IMR-90 (cell line): ENCODE data around the gene LRRC7. TPM values are rescaled to one million over a fixed set of nuclear protein-coding genes. Genes with fewer than 3 reads are reported as not detected.

Experiments
- ATAC-seq: fragments of 200-7000 bp; cut with Tn5 transposase; 2 replicates; pipeline ENCODE4 v1.9.1; 2020; ENCODE audit warnings: low read depth, mild to moderate bottlenecking, moderate library complexity
- BruUV-seq: library from RNA; stranded (reverse); fragments of 400-500 nt; replicated peaks from 2 replicates; lab custom pipeline; 2021; lab: Mats Ljungman, UMichigan
- CTCF ChIA-PET: fragments of 300-600 bp; formaldehyde crosslinking; extraction: SDS; loops from one replicate; lab custom pipeline; 2021; ENCODE audit warnings: antibody characterized with exemption; lab: Yijun Ruan, JAX
- POLR2A ChIA-PET: fragments of 300-600 bp; sonication (Branson Sonifier 250); formaldehyde crosslinking; loops from one replicate; lab custom pipeline; 2022; ENCODE audit warnings: antibody characterized with exemption; ENCODE audit not compliant: unreplicated experiment; lab: Charles Lee
- DNase-seq: peaks from one replicate; pipeline ENCODE4 v3.0.0; 2013
- H2AFZ ChIP-seq: replicated peaks from 2 replicates; pipeline ENCODE3; 2013; ENCODE audit warnings: low read length, mild to moderate bottlenecking; ENCODE audit not compliant: poor library complexity
- H2AK5ac ChIP-seq: 2 replicates; pipeline ENCODE4 v1.6.1; 2013; ENCODE audit warnings: low read depth, low read length, inconsistent platforms
- H2AK9ac ChIP-seq: replicated peaks from 2 replicates; pipeline ENCODE3; 2013; ENCODE audit warnings: mild to moderate bottlenecking, low read depth, low read length, moderate library complexity; ENCODE audit not compliant: poor library complexity
- H2BK120ac ChIP-seq: 2 replicates; pipeline ENCODE4 v1.6.1; 2013; ENCODE audit warnings: low read depth, low read length, inconsistent platforms
- H2BK15ac ChIP-seq: 3 replicates; pipeline ENCODE4 v1.6.1; 2013; ENCODE audit warnings: low read depth, low read length, inconsistent platforms
- H2BK20ac ChIP-seq: 2 replicates; pipeline ENCODE4 v1.6.1; 2013; ENCODE audit warnings: low read depth, mild to moderate bottlenecking, inconsistent platforms, low read length, moderate library complexity
- H2BK5ac ChIP-seq: 2 replicates; pipeline ENCODE4 v1.6.1; 2013; ENCODE audit warnings: mild to moderate bottlenecking, low read depth, low read length, inconsistent platforms; ENCODE audit not compliant: poor library complexity, severe bottlenecking
- H3K14ac ChIP-seq: replicated peaks from 2 replicates; pipeline ENCODE4 v1.6.1; 2013; ENCODE audit warnings: low read depth, low read length, inconsistent platforms
- H3K18ac ChIP-seq: 2 replicates; pipeline ENCODE4 v1.6.1; 2013; ENCODE audit warnings: low read depth, low read length, control low read depth
- H3K23ac ChIP-seq: 2 replicates; pipeline ENCODE4 v1.6.1; 2013; ENCODE audit warnings: low read depth, low read length, inconsistent platforms
- H3K27ac ChIP-seq: 2 replicates; pipeline ENCODE4 v1.5.1; 2013; ENCODE audit warnings: mild to moderate bottlenecking, control low read depth, low read length; ENCODE audit not compliant: insufficient read depth
- H3K27me3 ChIP-seq: 2 replicates; pipeline ENCODE4 v1.6.1; 2013; ENCODE audit warnings: low read length; ENCODE audit not compliant: control insufficient read depth, insufficient read depth
- H3K36me3 ChIP-seq: 2 replicates; pipeline ENCODE4 v1.6.1; 2013; ENCODE audit warnings: low read length, mixed read lengths; ENCODE audit not compliant: control insufficient read depth, insufficient read depth
- H3K4ac ChIP-seq: 2 replicates; pipeline ENCODE4 v1.6.1; 2013; ENCODE audit warnings: low read depth, low read length, inconsistent platforms
- H3K4me1 ChIP-seq: 2 replicates; pipeline ENCODE4 v1.6.1; 2013; ENCODE audit warnings: low read length, mixed read lengths; ENCODE audit not compliant: control insufficient read depth, insufficient read depth
- H3K4me2 ChIP-seq: 2 replicates; pipeline ENCODE4 v1.6.1; 2013; ENCODE audit warnings: low read depth, mild to moderate bottlenecking, control low read depth, low read length, moderate library complexity
- H3K4me3 ChIP-seq: 2 replicates; pipeline ENCODE4 v1.5.1; 2013; ENCODE audit warnings: low read depth, mild to moderate bottlenecking, control low read depth, low read length, moderate library complexity; ENCODE audit not compliant: insufficient read depth
- H3K56ac ChIP-seq: 2 replicates; pipeline ENCODE4 v1.6.1; 2013; ENCODE audit warnings: low read length, inconsistent platforms; ENCODE audit not compliant: insufficient read depth; ENCODE audit errors: extremely low read depth
- H3K79me1 ChIP-seq, 2 experiments: 2 replicates each; pipeline ENCODE4 v1.6.1; 2013; ENCODE audit warnings: low read length in 2 of 2, inconsistent platforms in 1 of 2, low read depth in 1 of 2
- H3K9ac ChIP-seq: 2 replicates; pipeline ENCODE4 v1.6.1; 2013; ENCODE audit warnings: low read depth, low read length, control low read depth
- H3K9me1 ChIP-seq: 2 replicates; pipeline ENCODE4 v1.6.1; 2013; ENCODE audit warnings: low read length, inconsistent platforms; ENCODE audit not compliant: insufficient read depth
- H3K9me3 ChIP-seq: 2 replicates; pipeline ENCODE4 v1.6.1; 2013; ENCODE audit warnings: low read length; ENCODE audit not compliant: control insufficient read depth, insufficient read depth
- H4K20me1 ChIP-seq: 2 replicates; pipeline ENCODE4 v1.6.1; 2013; ENCODE audit warnings: low read length, inconsistent platforms; ENCODE audit not compliant: insufficient read depth
- H4K5ac ChIP-seq: 2 replicates; pipeline ENCODE4 v1.6.1; 2013; ENCODE audit warnings: mild to moderate bottlenecking, low read depth, low read length, control low read depth
- H4K8ac ChIP-seq, 2 experiments: 2 replicates each; pipeline ENCODE4 v1.6.1; 2013; ENCODE audit warnings: low read depth in 2 of 2, low read length in 2 of 2, control low read depth in 1 of 2, inconsistent platforms in 1 of 2
- H4K91ac ChIP-seq: 2 replicates; pipeline ENCODE4 v1.6.1; 2013; ENCODE audit warnings: low read depth, low read length, inconsistent platforms; ENCODE audit not compliant: insufficient read depth
- CEBPB ChIP-seq: IDR thresholded peaks from 2 replicates; pipeline ENCODE4 v1.6.1; 2012; ENCODE audit warnings: low read depth, low read length, improper control_type of control experiment
- CHD1 ChIP-seq: IDR thresholded peaks from 2 replicates; pipeline ENCODE4 v1.6.1; 2012; ENCODE audit warnings: low read depth, low read length, improper control_type of control experiment
- FOS ChIP-seq: fragments of 150-350 bp; IDR thresholded peaks from 2 replicates; pipeline ENCODE4 v1.6.1; 2016; ENCODE audit warnings: low read depth, low read length
- MAFK ChIP-seq: IDR thresholded peaks from 2 replicates; pipeline ENCODE4 v1.6.1; 2012; ENCODE audit warnings: low read depth, low read length, improper control_type of control experiment
- MXI1 ChIP-seq: IDR thresholded peaks from 2 replicates; pipeline ENCODE4 v1.6.1; 2012; ENCODE audit warnings: low read depth, mild to moderate bottlenecking, low read length, moderate library complexity, borderline replicate concordance
- NFE2L2 ChIP-seq: fragments of 150-350 bp; IDR thresholded peaks from 2 replicates; pipeline ENCODE4 v1.6.1; 2016; ENCODE audit warnings: low read depth, mild to moderate bottlenecking, low read length
- POLR2A ChIP-seq: IDR thresholded peaks from 2 replicates; pipeline ENCODE4 v1.6.1; 2012; ENCODE audit warnings: mild to moderate bottlenecking, low read depth, low read length
- RAD21 ChIP-seq: IDR thresholded peaks from 2 replicates; pipeline ENCODE4 v1.6.1; 2012; ENCODE audit warnings: low read length, improper control_type of control experiment
- RCOR1 ChIP-seq: IDR thresholded peaks from 2 replicates; pipeline ENCODE4 v1.6.1; 2012; ENCODE audit warnings: mild to moderate bottlenecking, low read length, improper control_type of control experiment; ENCODE audit not compliant: insufficient replicate concordance
- RFX5 ChIP-seq: IDR thresholded peaks from 2 replicates; pipeline ENCODE4 v1.8.0; 2012; ENCODE audit warnings: low read depth, mild to moderate bottlenecking, low read length, moderate library complexity
- SMC3 ChIP-seq: fragments of 150-350 bp; IDR thresholded peaks from 2 replicates; pipeline ENCODE4 v1.6.1; 2016; ENCODE audit warnings: low read depth, mild to moderate bottlenecking, antibody characterized with exemption, low read length, moderate library complexity
- WGBS, 2 experiments: methylation state at CpG; one replicate each; pipeline versions ENCODE4 v1.1.5 to v1.1.7; 2013; ENCODE audit warnings: missing lambda C conversion rate in 2 of 2; ENCODE audit not compliant: insufficient read length in 1 of 2; ENCODE audit errors: extremely low coverage in 2 of 2; 5-methylcytosine and 5-hydroxymethylcytosine counted together
- dilution Hi-C: fragments of 300-500 bp; cut with HindIII; formaldehyde crosslinking; loops from one replicate; pipeline ENCODE4 v1.14.3; 2018; ENCODE audit warnings: low sequenced_read_pairs; ENCODE audit not compliant: unreplicated experiment
- in situ Hi-C: fragments of 300-500 bp; cut with MboI; formaldehyde crosslinking; loops from 3 replicates; pipeline ENCODE4 v1.14.3; 2019; ENCODE audit warnings: low sequenced_read_pairs, inconsistent platforms, mixed read lengths
- intact Hi-C: fragments of 100-400 bp; cut with micrococcal nuclease; formaldehyde crosslinking; loops from 2 replicates; pipeline ENCODE4 v1.10.0; 2022
- polyA plus RNA-seq, 3 experiments: library from polyadenylated mRNA; depleted of rRNA; stranded (reverse); fragments of >200 nt; gene quantifications; 2 replicates each; pipeline ENCODE4 v1.2.3, GENCODE V29; 2012; ENCODE audit warnings: low replicate concordance in 1 of 3
- total RNA-seq: library from RNA; depleted of rRNA; stranded (reverse); fragments of >200 nt; gene quantifications from 2 replicates; pipeline ENCODE4 v1.2.3, GENCODE V29; 2012
- TF ChIP-seq, protein P1 (sequence below): conservative IDR thresholded peaks from 2 replicates; pipeline ENCODE4 v1.5.1; 2012; ENCODE audit warnings: mild to moderate bottlenecking, low read depth, low read length, improper control_type of control experiment
- TF ChIP-seq, protein P2 (sequence below): fragments of 150-350 bp; IDR thresholded peaks from 2 replicates; pipeline ENCODE4 v1.6.1; 2016; ENCODE audit warnings: low read depth, mild to moderate bottlenecking, low read length, moderate library complexity, borderline replicate concordance
- TF ChIP-seq, protein P3 (sequence below): fragments of 150-350 bp; IDR thresholded peaks from 2 replicates; pipeline ENCODE4 v1.6.1; 2017; ENCODE audit warnings: mild to moderate bottlenecking, antibody characterized with exemption, low read length, low read depth

Gene LRRC7
- total and polyA plus RNA-seq, 2 of the 4 experiments (the other 2 are of a cell fraction), result under 0.01 to 0.02 TPM

DNA sequence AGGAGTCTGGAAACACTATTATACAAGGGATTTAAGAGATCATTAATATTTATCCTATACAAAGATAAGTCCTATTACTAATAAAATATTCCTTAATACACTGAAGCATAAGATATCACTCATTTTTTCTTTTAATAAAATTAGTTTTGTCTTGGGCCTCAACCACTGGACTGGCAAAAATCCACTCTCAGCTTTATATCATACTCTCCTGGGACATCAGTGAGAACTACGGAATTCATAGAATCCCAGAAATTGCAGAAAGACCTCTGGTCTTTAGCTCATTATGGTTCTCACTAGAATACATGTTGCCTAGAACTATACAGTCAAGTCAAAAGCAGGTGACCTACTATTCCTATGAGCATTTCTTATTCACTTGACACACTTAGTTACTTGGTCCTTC, 352.7 kb downstream of the LRRC7 start:
- WGBS, 2 experiments, result 100% methylated on average over 1 of the region's 1 CpG; no CpG with 5 or more reads in 1 of the 2 experiments
- in situ Hi-C loops, result no loop called here
- Histone ChIP-seq H3K18ac (no peak overlapping the region), H2BK20ac (no peak overlapping the region), H4K91ac (no peak overlapping the region), H2AK9ac (no peak overlapping the region), H3K23ac (no peak overlapping the region), H3K36me3 (no peaks in the 10 kb centered on the region), H3K27me3 (no peaks in the 10 kb centered on the region), H3K9me3 (no peaks in the 10 kb centered on the region), H2AFZ (no peak overlapping the region), H3K27ac (no peak overlapping the region), H3K9ac (no peak overlapping the region), H2BK5ac (no peak overlapping the region), H2BK120ac (no peak overlapping the region), H3K9me1 (no peaks in the 10 kb centered on the region), H3K79me1 (no peaks in the 10 kb centered on the region), H3K4me1 (no peaks in the 10 kb centered on the region), H4K20me1 (no peaks in the 10 kb centered on the region), H3K4me2 (no peak overlapping the region), H3K14ac (no peak overlapping the region), H2AK5ac (no peak overlapping the region), H2BK15ac (no peak overlapping the region), H4K8ac (no peak overlapping the region), H4K5ac (no peak overlapping the region), H3K4ac (no peak overlapping the region), H3K4me3 (no peak overlapping the region), H3K56ac (no peak overlapping the region)
- dilution Hi-C loops, result no loop called here
- POLR2A ChIA-PET, result no interaction called here
- intact Hi-C loops, result no loop called here
- ATAC-seq, result no peak
- TF ChIP-seq RCOR1, result no peak
- TF ChIP-seq CEBPB, result no peak
- TF ChIP-seq, protein P1, sequence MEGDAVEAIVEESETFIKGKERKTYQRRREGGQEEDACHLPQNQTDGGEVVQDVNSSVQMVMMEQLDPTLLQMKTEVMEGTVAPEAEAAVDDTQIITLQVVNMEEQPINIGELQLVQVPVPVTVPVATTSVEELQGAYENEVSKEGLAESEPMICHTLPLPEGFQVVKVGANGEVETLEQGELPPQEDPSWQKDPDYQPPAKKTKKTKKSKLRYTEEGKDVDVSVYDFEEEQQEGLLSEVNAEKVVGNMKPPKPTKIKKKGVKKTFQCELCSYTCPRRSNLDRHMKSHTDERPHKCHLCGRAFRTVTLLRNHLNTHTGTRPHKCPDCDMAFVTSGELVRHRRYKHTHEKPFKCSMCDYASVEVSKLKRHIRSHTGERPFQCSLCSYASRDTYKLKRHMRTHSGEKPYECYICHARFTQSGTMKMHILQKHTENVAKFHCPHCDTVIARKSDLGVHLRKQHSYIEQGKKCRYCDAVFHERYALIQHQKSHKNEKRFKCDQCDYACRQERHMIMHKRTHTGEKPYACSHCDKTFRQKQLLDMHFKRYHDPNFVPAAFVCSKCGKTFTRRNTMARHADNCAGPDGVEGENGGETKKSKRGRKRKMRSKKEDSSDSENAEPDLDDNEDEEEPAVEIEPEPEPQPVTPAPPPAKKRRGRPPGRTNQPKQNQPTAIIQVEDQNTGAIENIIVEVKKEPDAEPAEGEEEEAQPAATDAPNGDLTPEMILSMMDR, result no peak
- no peak for TF ChIP-seq RFX5
- no peak for TF ChIP-seq POLR2A
- no peak for TF ChIP-seq RAD21
- TF ChIP-seq SMC3, result no peak
- TF ChIP-seq, protein P2, sequence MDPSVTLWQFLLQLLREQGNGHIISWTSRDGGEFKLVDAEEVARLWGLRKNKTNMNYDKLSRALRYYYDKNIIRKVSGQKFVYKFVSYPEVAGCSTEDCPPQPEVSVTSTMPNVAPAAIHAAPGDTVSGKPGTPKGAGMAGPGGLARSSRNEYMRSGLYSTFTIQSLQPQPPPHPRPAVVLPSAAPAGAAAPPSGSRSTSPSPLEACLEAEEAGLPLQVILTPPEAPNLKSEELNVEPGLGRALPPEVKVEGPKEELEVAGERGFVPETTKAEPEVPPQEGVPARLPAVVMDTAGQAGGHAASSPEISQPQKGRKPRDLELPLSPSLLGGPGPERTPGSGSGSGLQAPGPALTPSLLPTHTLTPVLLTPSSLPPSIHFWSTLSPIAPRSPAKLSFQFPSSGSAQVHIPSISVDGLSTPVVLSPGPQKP, result no peak
- no peak for TF ChIP-seq MXI1
- TF ChIP-seq MAFK, result no peak
- no peak for TF ChIP-seq FOS
- no peak for TF ChIP-seq NFE2L2
- TF ChIP-seq, protein P3, sequence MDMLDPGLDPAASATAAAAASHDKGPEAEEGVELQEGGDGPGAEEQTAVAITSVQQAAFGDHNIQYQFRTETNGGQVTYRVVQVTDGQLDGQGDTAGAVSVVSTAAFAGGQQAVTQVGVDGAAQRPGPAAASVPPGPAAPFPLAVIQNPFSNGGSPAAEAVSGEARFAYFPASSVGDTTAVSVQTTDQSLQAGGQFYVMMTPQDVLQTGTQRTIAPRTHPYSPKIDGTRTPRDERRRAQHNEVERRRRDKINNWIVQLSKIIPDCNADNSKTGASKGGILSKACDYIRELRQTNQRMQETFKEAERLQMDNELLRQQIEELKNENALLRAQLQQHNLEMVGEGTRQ, result no peak
- no peak for TF ChIP-seq CHD1
- DNase-seq, result no peak
- CTCF ChIA-PET, result no interaction called here
- BruUV-seq, result no TSS peak
